Hematopoietic multipotent progenitor cell treated with erythropoietin and hydrocortisone succinate and interleukin-3 and kit ligand, for 15 days (in vitro differentiated cells): ENCODE measurements around the gene YWHAG.
"Not testable (repeated sequence)": the region's sequence is repeated elsewhere in the genome, so short reads cannot be mapped to it uniquely, and the experiment has no call there.

Source experiments
- DNase-seq: peaks from one replicate; pipeline ENCODE4 v3.0.0-alpha.2; 2015; ENCODE audit warnings: low spot score

YWHAG gene

DNA sequence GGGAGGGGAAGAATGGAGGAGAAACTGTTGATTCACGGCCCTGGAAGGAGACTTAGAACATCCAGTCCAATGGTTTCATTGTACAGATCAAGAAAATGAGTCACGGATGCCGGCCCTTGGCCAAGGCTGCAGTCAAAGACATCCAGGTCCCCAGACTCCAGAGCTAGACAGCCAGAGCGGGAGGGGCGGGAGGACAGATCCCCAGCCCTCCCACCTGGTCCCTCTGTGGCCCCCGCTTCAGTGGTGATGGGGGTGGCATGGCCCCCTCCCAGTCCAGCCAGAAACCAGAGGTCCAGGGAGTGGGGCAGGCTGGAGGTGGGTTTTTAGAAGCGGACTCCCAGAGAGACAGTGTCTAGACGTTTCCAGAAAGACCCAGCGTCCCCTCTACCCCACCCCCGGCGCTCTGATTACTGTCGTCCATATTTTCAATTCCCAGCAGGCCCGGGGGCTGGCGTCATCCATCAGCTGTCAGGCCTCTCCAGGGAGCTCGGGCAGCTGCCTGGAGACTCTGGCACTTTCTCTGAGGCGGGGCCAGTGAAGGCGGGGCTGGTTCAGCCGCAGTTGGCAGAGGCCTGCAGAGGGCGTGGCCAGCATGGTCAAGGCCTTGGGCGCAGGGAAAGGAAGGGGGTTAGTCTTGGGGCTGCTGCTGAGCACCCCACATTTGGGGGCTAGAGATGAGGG is 64.3 kb downstream of the YWHAG start:
- peak; percentile 84 for DNase-seq

DNA sequence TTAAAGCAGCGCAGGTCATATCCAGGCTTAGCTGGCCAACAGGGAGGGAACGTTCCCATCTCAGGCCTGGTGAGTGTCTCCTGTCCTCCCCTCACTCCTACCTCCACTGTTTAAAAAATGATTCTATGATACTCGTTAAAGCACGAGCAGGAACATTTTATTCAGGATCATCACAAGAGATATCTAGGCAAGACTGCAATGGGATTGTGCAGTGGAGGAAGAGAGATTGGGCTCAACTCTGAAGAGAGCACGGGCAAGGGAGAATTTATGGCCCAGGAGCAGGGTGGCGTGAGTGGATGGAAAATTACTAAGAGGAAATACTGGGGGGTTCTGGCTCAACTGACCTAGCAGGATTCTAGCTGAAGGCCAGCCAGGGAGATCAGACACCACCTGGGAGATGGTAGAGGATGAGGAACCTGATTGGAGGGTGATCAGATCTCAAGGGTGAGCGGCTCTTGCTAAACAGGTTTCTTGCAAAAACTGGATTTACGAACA is 65.3 kb downstream of the YWHAG start:
- DNase-seq: no peak

DNA sequence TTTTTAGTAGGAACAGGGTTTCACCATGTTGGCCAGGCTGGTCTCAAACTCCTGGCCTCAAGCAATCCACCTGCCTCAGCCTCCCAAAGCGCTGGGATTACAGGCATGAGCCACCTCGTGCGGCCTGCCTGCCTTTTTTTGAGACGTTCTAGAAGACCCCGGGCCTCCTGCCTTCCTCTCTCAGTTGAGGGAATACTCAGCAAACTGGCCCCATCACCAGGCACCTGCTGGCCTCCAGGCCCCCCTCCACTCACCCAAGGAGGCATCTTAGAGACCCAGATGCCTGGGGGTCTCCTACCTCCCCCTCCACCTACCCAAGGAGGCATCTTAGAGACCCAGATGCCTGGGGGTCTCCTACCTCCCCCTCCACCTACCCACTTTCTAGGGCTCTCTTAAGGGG is 65.9 kb downstream of the YWHAG start:
- DNase-seq: not testable (repeated sequence)

DNA sequence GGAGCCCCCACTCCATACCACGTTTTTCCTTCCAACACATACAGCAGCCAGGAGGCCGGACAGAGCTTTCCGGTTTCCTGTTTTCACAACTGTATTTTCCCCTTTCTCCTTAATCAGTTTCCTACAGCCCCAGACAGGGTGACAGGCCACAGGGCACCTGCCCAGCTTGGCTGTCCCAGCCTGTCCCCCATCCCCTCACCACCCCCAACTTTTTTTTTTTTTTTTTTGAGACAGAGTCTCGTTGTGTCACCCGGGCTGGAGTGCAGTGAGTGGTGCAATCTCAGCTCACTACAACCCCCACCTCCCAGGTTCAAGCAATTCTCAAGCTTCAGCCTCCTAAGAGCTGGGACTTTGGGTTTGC is 66.6 kb downstream of the YWHAG start:
- no peak for DNase-seq

DNA sequence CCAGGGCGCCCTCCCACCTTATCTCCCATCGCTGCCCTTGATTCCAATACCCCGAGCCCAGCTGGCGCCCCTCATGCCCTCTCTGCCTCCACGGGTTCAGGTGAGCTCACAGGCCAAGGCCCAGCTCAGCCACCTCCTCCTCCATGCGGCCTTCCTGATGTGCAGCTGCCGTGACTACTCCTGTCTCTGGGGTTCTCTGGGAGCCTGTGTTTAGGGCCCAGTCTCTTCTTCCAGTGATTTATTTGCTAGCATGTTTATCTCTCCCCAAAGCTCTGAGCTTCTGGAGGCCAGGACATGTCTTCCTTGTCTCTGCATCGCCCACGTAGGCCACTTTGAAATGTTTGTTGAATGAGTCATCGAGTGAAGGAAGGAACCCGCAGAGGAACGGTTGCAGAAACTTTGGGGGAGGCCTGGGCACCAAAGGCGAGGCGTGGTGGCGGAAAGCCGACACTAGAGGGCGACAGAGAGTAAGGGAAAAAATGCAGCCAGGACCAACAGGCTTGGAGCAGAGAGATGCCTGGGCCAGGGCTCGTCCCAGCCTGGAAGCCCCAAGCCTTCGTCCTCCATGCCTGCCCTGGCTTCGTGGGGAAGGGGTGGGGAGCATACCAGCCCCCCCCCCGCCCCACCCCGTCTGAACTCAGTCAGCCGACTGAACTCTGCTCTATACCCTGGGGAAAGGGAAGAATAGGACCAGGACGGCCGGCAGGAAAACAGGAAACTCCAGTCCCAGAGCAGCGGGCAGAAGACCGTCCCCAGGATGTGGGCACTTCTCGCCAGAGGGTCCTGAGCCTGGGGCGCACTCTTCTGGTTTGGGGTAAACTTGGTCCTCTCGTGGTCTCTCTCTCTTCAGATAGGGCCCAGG is 67.2 kb downstream of the YWHAG start:
- peak; percentile 86 for DNase-seq

DNA sequence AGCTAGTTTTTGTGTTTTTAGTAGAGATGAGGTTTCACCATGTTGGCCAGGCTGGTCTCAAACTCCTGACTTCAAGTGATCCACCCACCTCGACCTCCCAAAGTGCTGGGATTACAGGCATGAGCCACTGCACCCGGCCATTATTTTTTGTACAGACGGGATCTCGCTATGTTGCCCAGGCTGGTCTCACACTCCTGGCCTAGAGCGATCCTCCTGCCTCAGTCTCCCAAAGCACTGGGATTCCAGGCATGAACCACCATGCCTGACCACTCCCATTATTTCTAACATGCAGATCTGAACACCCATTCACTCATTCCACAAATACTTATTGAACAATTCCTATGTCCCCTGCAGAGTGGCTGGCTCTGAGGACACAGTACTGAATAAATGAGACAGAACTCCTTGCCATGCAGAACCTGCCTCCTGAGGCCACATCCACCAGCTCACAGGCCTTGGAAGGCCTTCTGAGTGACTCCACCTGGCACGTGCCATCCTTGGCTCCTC is 67.9 kb downstream of the YWHAG start:
- not testable (repeated sequence) for DNase-seq

DNA sequence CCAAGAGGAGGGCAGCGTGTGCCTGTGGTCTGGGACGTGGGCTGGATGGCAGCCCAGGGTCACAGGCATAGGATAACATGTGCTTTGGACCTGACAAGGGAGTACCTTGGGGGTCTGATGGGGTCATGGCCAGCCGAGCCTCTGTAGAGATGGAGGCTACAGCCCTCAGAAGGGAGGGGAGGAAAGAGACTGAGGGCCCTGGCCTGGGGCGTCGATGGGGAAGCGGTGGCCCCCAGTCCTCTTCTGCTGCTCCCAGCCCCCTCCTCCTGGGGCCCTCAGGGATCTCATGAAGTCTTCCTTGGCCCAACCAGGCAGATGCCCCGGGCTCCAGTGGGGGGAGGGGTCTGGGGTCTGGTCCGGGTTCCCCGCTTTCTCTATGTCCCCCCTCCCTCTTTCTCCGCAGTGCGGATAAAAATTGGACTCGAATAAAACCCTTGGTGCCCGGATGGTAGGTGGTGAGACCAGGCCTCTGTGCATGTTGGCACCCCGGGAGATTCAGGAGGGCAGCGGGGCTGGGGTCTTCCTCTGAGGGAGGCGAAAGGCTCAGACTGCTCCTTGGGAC is 71.9 kb downstream of the YWHAG start:
- DNase-seq: no peak

DNA sequence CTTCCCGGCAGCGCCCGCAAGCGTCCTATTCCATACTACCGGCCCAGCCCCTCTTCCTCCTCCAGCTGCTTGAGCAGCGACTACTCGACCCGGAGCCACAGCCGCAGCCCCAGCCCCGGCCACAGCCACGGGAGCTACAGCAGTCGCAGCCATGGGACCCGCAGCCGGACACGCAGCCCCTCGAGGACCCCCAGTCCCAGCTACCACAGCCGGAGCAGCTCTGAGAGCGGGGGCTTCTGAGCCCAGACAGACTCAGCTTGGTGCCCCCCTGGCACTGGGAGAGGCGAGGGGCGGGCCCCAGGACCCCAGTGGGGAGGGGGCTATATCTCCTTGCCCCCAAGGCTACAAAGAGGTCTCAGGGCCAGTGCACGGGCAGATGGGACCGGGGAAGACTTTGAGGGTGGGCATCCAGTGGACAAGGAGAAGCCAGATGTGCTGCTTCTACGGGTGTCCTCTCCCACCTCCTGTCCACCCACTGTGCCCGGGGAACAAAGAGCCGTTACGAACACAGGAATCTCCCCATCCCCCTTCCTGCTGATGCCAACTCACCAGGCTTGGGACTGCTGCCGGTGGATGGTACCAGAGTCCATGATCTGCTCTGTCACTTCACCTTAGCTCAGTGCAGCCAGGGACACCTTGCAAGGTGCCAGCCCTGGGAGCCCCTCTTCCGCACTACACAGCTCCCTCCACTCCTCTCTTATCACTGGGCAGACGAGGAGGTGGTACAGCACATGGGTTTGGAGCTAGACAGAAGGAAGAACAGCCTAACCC is 73.0 kb downstream of the YWHAG start:
- DNase-seq: no peak

DNA sequence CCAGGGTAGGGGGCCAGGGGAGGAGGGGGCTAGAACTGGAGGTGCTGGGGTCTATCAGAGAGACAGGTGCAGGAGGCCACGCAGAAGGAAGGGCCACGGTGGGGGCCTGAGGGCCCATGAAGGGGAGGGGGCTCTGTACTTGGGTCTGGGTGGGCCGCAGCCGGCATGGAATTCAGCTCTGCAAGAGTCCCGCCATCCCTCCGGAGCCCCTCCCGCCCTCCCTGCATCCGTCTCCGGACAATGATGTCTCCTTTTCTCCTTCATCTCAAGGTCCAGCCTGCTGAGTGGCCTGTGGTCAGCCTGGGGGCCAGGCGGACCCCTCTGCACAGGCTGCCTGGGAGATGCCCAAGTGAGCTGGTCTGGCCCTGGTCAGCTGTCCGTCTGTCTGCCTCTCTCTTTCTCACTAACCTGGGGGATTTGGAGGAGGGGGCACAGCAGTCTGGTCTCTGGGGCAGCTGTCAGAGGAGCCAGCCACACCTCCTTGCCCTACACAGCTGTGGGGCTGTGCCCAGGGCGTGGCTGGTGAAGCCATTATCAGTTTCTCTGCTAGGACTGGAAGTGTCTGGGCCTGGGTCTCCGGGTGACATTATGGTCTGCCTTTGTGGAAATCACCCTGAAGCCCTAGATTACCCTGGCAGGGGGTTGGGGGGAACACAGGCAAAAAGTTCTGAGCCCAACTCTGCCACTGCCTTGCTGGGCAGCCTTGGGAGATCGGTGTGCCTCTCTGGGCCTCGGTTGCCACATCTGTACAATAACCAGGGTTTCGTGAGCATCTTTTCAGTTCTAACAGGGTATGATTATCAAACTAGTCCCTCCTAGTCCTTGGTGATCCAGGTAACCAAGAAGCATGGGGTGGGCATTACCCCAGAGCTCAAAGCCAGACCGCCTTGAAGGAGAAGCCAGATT is 75.3 kb downstream of the YWHAG start:
- no peak for DNase-seq

DNA sequence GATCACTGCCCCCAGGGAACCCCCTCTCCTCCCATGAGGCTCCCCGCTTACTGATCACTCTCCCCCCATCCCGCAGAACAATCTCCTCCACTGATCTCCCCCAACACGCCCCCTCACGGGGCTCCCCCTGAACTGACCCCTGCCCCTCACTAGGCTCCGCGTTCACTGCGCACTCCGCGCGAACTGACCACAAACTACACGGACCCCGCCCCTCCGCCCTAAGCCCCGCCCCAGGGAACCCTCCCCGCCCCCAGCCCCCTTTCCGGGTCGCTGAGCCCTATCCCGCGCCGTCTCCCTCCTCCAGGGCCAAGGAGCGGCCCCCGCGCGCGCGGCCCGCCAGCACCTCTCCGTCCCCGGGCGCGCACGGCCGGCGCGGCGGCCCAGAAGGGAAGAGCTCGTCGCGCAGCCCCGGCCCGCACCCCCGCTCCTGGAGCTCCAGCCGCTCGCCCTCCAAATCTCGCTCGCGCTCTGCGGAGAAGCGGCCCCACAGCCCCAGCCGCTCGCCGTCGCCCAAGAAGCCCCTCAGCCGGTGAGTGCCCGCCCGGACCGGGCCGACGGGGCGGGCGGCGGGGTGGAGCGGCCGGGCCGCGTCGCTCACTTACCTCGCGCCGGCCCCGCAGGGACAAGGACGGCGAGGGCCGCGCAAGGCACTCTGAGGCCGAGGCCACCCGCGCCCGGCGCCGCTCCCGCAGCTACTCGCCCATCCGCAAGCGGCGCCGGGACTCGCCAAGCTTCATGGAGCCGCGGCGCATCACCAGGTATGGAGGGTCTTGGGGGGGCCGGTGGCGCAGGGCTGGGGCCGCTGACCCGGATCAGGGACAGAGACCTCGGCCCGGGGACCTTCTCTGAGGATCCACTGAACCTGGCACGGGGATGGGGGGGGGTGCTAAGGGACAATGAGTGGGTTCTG is 76.2 kb downstream of the YWHAG start:
- DNase-seq: no peak

DNA sequence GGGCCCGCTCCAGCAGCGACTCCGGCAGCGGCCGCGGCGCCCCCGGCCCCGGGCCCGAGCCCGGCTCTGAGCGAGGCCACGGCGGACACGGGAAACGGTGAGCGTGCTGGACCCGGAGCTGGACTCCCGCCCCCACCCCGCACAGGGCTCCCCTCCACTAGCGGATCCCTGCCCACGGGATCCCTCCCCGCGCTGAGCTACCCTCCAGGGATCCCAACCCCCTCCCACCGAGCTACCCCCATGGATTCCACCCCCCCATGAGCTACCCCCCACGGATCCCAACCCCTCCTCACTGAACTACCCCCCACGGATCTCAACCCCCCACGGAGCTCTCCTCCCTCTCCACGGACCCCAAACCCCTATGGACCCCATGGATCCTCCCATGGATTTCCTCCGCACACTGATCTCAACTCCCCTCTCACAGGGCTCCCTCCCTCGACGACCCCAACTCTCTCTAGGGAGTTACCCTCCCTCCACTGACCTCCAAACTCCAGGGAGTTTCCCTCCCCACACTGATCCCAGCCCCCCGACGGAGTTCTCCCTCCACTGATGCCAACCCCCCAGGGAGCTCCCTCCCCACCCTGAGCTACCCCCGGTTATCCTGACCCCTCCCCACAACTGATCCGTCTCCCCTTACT is 77.0 kb downstream of the YWHAG start:
- no peak for DNase-seq

DNA sequence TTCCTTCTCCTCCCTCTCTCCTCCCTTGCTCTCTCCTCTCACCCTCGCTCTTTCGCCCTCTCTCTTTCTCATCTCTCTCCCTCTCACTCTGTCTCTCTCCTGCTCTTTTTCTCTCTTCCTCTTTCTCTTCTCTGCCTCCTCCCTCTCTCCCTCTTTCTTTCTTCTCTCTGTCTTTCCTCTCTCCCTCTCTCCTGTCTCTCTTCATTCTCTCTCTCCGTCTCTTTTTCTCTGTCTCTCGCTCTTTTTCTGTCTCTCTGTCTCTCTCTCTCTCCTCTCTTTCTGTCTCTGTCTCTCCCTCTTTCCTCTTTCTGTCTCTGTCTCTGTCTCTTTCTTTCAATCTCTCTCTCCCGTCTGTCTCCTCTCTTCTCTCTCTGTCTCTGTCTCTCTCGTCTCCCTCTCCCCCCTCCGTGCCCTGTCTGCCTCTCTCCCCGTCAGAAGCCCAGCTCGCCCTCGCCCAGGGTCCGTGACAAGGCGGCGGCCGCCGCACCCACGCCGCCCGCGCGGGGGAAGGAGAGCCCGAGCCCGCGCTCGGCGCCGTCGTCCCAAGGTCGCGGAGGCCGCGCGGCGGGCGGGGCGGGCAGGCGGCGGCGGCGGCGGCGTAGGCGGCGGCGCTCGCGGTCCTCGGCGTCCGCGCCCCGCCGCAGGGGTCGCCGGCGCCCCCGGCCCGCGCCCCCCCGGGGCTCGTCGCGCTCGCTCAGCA is 77.6 kb downstream of the YWHAG start:
- DNase-seq: no peak

DNA sequence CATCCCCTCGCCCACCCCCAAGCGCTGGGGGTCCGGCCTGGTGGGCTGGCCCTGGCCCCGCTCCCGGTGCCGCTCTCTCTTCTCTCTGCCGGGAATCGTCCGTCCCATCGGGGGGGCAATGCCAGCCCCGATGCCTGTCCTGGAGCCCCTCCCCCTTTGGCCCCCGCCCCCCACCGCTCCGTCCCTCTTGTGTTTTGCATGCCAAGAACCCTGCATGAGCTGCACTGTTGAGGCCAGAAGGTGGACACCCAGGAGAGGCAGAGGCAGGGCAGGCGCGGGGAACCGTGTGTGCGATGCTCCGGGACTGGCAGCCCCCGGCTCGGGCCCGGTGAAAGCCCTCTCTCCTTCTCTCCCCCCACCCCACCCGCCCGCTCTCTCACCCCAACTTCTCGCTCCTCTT is 78.4 kb downstream of the YWHAG start:
- DNase-seq: no peak

DNA sequence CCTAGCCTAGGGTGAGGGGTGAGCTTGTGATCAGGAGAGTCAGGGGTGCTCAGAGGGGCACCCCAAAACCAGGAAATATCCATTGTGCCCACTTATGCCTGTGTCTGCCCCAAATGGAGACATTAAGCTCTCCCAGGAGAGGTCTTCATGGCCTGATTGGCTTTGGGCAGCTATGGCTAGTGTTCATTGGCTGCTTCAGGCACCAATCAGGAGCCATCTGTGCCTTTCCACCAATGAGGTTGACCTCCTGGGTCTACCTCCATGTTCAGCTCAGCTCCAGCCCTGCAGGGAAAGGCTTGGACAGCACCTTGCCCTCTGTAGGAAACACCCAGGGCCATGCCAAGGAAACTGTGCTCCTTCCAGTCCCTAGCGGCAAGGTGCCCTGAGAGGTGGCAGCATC is 80.3 kb downstream of the YWHAG start:
- no peak for DNase-seq
